Uterus (tissue), 4 donors: Measurements from ENCODE around the gene CDKAL1. TPM values are rescaled to one million over a fixed set of nuclear protein-coding genes. Genes with fewer than 3 reads are reported as not detected.
"Not testable (repeated sequence)": the region's sequence is repeated elsewhere in the genome, so short reads cannot be mapped to it uniquely, and the experiment has no call there.

Source experiments
- DNase-seq, 2 donors: peaks; one replicate each; pipeline ENCODE4 v3.0.0-alpha.2; 2019 to 2020
- H3K27ac ChIP-seq, 2 donors: fragments of 200-600 bp; sonication (generic); 1 replicate in 1 of 2; 2 replicates in 1 of 2; pipeline ENCODE4 v1.5.1; 2016 to 2018
- H3K27me3 ChIP-seq, 2 donors: fragments of 200-600 bp; sonication (generic); one replicate each; pipeline ENCODE4 v1.5.1; 2018 to 2019; ENCODE audit warnings: control low read depth in 1 of 2
- H3K36me3 ChIP-seq, 2 donors: fragments of 200-600 bp; sonication (generic); one replicate each; pipeline ENCODE4 v1.5.1; 2019; ENCODE audit warnings: control low read depth in 1 of 2
- H3K4me1 ChIP-seq, 2 donors: fragments of 200-600 bp; sonication (generic); one replicate each; pipeline ENCODE4 v1.5.1; 2018 to 2019; ENCODE audit warnings: control low read depth in 1 of 2
- H3K4me3 ChIP-seq, 2 donors: fragments of 200-600 bp; sonication (generic); 1 replicate in 1 of 2; 2 replicates in 1 of 2; pipeline ENCODE4 v1.5.1; 2018 to 2019; ENCODE audit warnings: mild to moderate bottlenecking in 1 of 2
- H3K9me3 ChIP-seq, 2 donors: fragments of 200-600 bp; sonication (generic); one replicate each; pipeline ENCODE4 v1.5.1; 2019; ENCODE audit warnings: control low read depth in 1 of 2
- POLR2A ChIP-seq, 2 donors: fragments of 450-650 bp; IDR thresholded peaks; one replicate each; pipeline ENCODE4 v1.6.1; 2016; ENCODE audit warnings: antibody characterized with exemption in 2 of 2, mild to moderate bottlenecking in 1 of 2, moderate library complexity in 1 of 2
- intact Hi-C: fragments of 100-400 bp; cut with DNase I; formaldehyde crosslinking; loops from one replicate; pipeline ENCODE4 v1.15.1; 2023; ENCODE audit warnings: low total_unique reads
- total RNA-seq, 4 donors: library from RNA; depleted of rRNA in 3 of 4; stranded (reverse); fragments of >200 nt in 3 of 4; gene quantifications; one replicate each; pipeline versions ENCODE4 v1.1.0 to v1.2.4, GENCODE V29; 2014 to 2023
- TF ChIP-seq, protein P1 (sequence below), 4 experiments: fragments of 200-600 bp in 2 of 4; fragments of 450-650 bp in 2 of 4; sonication (generic) in 2 of 4; IDR thresholded peaks; one replicate each; pipeline ENCODE4 v1.5.1; 2016 to 2019; ENCODE audit warnings: antibody characterized with exemption in 4 of 4, mild to moderate bottlenecking in 2 of 4, moderate library complexity in 1 of 4
- donor health status: DM: yes; HTN: yes; CAD: no.

The CDKAL1 gene
- total RNA-seq, 4 donors from 2014 or later = 5.0 to 51.7 (median 18.9) TPM

GRCh38 chr6:20492099-20492498 lies 42.2 kb upstream of the CDKAL1 start:
- Histone ChIP-seq H3K27me3 (no peaks in the 10 kb centered on the region), H3K9me3 (no peaks in the 10 kb centered on the region), H3K27ac (no peak overlapping the region), H3K36me3 (no peaks in the 10 kb centered on the region), H3K4me3 (no peak overlapping the region), H3K4me1 (no peaks in the 10 kb centered on the region)
- DNase-seq = no peak
- intact Hi-C loops = no loop called here
- no peak for TF ChIP-seq POLR2A (IDR thresholded peaks at IDR 0.05)
- TF ChIP-seq, protein P1, sequence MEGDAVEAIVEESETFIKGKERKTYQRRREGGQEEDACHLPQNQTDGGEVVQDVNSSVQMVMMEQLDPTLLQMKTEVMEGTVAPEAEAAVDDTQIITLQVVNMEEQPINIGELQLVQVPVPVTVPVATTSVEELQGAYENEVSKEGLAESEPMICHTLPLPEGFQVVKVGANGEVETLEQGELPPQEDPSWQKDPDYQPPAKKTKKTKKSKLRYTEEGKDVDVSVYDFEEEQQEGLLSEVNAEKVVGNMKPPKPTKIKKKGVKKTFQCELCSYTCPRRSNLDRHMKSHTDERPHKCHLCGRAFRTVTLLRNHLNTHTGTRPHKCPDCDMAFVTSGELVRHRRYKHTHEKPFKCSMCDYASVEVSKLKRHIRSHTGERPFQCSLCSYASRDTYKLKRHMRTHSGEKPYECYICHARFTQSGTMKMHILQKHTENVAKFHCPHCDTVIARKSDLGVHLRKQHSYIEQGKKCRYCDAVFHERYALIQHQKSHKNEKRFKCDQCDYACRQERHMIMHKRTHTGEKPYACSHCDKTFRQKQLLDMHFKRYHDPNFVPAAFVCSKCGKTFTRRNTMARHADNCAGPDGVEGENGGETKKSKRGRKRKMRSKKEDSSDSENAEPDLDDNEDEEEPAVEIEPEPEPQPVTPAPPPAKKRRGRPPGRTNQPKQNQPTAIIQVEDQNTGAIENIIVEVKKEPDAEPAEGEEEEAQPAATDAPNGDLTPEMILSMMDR (IDR thresholded peaks at IDR 0.05) = no peak

GRCh38 chr6:20497216-20498040 lies 36.8 kb upstream of the CDKAL1 start:
- Histone ChIP-seq H3K27me3 (no peaks in the 10 kb centered on the region), H3K9me3 (no peaks in the 10 kb centered on the region), H3K27ac (no peak overlapping the region), H3K4me1 (no peaks in the 10 kb centered on the region), H3K4me3 (no peak overlapping the region), H3K36me3 (no peaks in the 10 kb centered on the region)
- intact Hi-C loops = no loop called here
- TF ChIP-seq, protein P1 (IDR thresholded peaks at IDR 0.05) = no peak
- no peak for TF ChIP-seq POLR2A (IDR thresholded peaks at IDR 0.05)
- DNase-seq = no peak

GRCh38 chr6:20498041-20498385 lies 36.2 kb upstream of the CDKAL1 start:
- no peak for TF ChIP-seq POLR2A (IDR thresholded peaks at IDR 0.05)
- TF ChIP-seq, protein P1 (IDR thresholded peaks at IDR 0.05) = no peak
- intact Hi-C loops = no loop called here

DNA sequence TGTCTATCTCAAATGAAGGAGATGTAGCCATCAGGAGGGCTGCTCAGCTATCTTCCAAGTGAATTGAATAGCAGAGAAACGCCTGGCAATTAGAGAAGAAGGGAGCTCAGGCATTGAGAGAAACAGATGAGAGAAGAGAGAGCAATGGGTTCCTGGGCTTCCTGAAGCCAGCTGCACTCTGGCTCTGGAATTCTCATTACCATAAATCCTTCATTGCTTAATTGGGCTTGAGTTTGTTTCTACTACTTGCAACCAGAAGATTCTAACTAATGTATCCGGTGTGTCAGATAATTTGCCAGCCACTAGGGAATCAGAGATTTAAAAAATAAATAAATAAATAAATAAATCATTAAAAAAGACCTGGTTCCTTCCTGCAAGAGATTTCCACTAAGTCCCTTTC lies 25.0 kb upstream of the CDKAL1 start:
- Histone ChIP-seq H3K4me3 (no peak overlapping the region), H3K9me3 (no peaks in the 10 kb centered on the region), H3K27ac (no peak overlapping the region), H3K4me1 (no peaks in the 10 kb centered on the region), H3K36me3 (no peaks in the 10 kb centered on the region), H3K27me3 (no peaks in the 10 kb centered on the region)
- DNase-seq = no peak
- intact Hi-C loops = no loop called here
- TF ChIP-seq POLR2A (IDR thresholded peaks at IDR 0.05) = no peak
- TF ChIP-seq, protein P1 (IDR thresholded peaks at IDR 0.05) = no peak

More at GRCh38 chr6:20498041-20498385, 36.2 kb upstream of the CDKAL1 start:
- no peak overlapping the region for H3K27ac ChIP-seq
- DNase-seq = no peak
- no peaks in the 10 kb centered on the region for H3K9me3 ChIP-seq
- no peak overlapping the region for H3K4me3 ChIP-seq
- H3K27me3 ChIP-seq = no peaks in the 10 kb centered on the region
- H3K36me3 ChIP-seq = no peaks in the 10 kb centered on the region
- H3K4me1 ChIP-seq = no peaks in the 10 kb centered on the region

GRCh38 chr6:20511852-20512251 lies 22.4 kb upstream of the CDKAL1 start:
- H3K4me3 ChIP-seq = no peak overlapping the region
- no peaks in the 10 kb centered on the region for H3K9me3 ChIP-seq
- no peak overlapping the region for H3K27ac ChIP-seq
- H3K36me3 ChIP-seq = no peaks in the 10 kb centered on the region
- TF ChIP-seq POLR2A (IDR thresholded peaks at IDR 0.05) = no peak
- TF ChIP-seq, protein P1 (IDR thresholded peaks at IDR 0.05) = no peak
- no peaks in the 10 kb centered on the region for H3K27me3 ChIP-seq
- intact Hi-C loops = no loop called here
- H3K4me1 ChIP-seq = no peaks in the 10 kb centered on the region
- DNase-seq = no peak

GRCh38 chr6:20525208-20525607 lies 9.0 kb upstream of the CDKAL1 start:
- intact Hi-C loops = loop anchor here (5.0 kb wide), 1 partner anchor 233 kb away; no protein-coding TSS in a partner anchor
- H3K27me3 ChIP-seq, H3K27ac ChIP-seq, DNase-seq, H3K36me3 ChIP-seq, H3K4me1 ChIP-seq, H3K4me3 ChIP-seq, H3K9me3 ChIP-seq: not testable (repeated sequence)
